Epidermal melanocyte (primary cell): ENCODE results near the gene MACC1.
"Not testable (repeated sequence)": the region's sequence is repeated elsewhere in the genome, so short reads cannot be mapped to it uniquely, and the experiment has no call there.

Source experiments
- DNase-seq: peaks from one replicate; pipeline ENCODE4 v3.0.0; 2011; ENCODE audit warnings: low spot score; ENCODE audit not compliant: insufficient read length

The MACC1 gene

GRCh38 chr7:20207811-20208210 lies 9.4 kb downstream of the MACC1 start:
- not testable (repeated sequence) for DNase-seq

- DNase-seq = no peak
Measured at GRCh38 chr7:20206104-20206896, 10.9 kb downstream of the MACC1 start.

- no peak for DNase-seq
Measured at GRCh38 chr7:20203316-20203715, 13.9 kb downstream of the MACC1 start.

- DNase-seq = no peak
Measured at GRCh38 chr7:20201380-20201779, 15.8 kb downstream of the MACC1 start.

GRCh38 chr7:20200971-20201370 lies 16.2 kb downstream of the MACC1 start:
- no peak for DNase-seq

- no peak for DNase-seq
Measured at GRCh38 chr7:20200361-20200760, 16.8 kb downstream of the MACC1 start.

- no peak for DNase-seq
Measured at GRCh38 chr7:20199015-20199737, 18.0 kb downstream of the MACC1 start.

GRCh38 chr7:20198260-20198659 lies 18.9 kb downstream of the MACC1 start:
- DNase-seq = no peak

GRCh38 chr7:20197837-20198236 lies 19.3 kb downstream of the MACC1 start:
- no peak for DNase-seq

GRCh38 chr7:20197125-20197748 lies 19.9 kb downstream of the MACC1 start:
- DNase-seq = no peak

- no peak for DNase-seq
Measured at GRCh38 chr7:20194343-20194995, 22.7 kb downstream of the MACC1 start.

- no peak for DNase-seq
Measured at GRCh38 chr7:20193873-20194272, 23.3 kb downstream of the MACC1 start.

GRCh38 chr7:20193242-20193777 lies 23.9 kb downstream of the MACC1 start:
- DNase-seq = no peak

GRCh38 chr7:20191391-20191869 lies 25.8 kb downstream of the MACC1 start:
- no peak for DNase-seq

- DNase-seq = no peak
Measured at GRCh38 chr7:20190560-20191390, 26.4 kb downstream of the MACC1 start.

- no peak for DNase-seq
Measured at GRCh38 chr7:20189852-20190251, 27.3 kb downstream of the MACC1 start.

- no peak for DNase-seq
Measured at GRCh38 chr7:20188567-20188966, 28.6 kb downstream of the MACC1 start.

- not testable (repeated sequence) for DNase-seq
Measured at GRCh38 chr7:20187850-20188249, 29.3 kb downstream of the MACC1 start.

GRCh38 chr7:20185988-20186387 lies 31.2 kb downstream of the MACC1 start:
- DNase-seq = no peak

GRCh38 chr7:20183086-20183485 lies 34.1 kb downstream of the MACC1 start:
- DNase-seq = no peak
